ENCODE results near the gene MOGAT3. TPM values are rescaled to one million over a fixed set of nuclear protein-coding genes. Genes with fewer than 3 reads are reported as not detected.

The MOGAT3 gene
- total RNA-seq, 1 experiment from 2014 or later: 0.15 TPM

DNA sequence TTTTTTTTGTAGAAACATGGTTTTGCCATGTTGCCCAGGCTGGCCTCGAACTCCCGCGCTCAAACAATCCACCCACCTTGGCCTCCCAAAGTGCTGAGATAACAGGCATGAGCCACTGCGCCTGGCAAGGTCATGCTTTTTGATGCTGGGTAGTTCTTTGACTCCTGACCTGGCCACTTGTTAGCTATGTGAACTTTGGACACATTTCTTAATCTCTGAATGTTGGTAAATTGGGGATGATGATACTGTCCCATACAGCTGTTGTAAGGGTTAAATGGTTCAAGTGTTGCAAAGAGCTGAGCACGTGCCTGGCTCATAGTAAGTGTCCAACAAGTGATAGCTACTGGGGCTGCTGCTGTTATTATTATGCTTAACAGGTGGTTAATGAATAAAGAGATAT, 19.5 kb upstream of the MOGAT3 start:
- H2BK15ac ChIP-seq (ENCODE audit: low read depth, low read length): no peak overlapping the region
- no peaks in the 10 kb centered on the region for H3K9me3 ChIP-seq (ENCODE audit: control insufficient read depth, low read depth, low read length)
- H3K9ac ChIP-seq (ENCODE audit: extremely low read depth, insufficient read length, low read length): no peak overlapping the region
- H3K4me2 ChIP-seq (ENCODE audit: insufficient read depth, insufficient read length, low read length): no peak overlapping the region
- H3K4ac ChIP-seq (ENCODE audit: low read depth, low read length): no peak overlapping the region
- H3K23ac ChIP-seq (ENCODE audit: insufficient read length, low read depth, low read length): no peak overlapping the region
- no peak overlapping the region for H2BK20ac ChIP-seq (ENCODE audit: low read depth, low read length, poor library complexity, severe bottlenecking)
- no peak overlapping the region for H2AFZ ChIP-seq (ENCODE audit: low read length)
- no peak overlapping the region for H3K56ac ChIP-seq (ENCODE audit: insufficient read length, low read depth, low read length)
- H3K18ac ChIP-seq (ENCODE audit: insufficient read length, low read depth, low read length): no peak overlapping the region
- H2BK12ac ChIP-seq (ENCODE audit: insufficient read length, low read depth, low read length): no peak overlapping the region
- no peaks in the 10 kb centered on the region for H3K79me1 ChIP-seq (ENCODE audit: insufficient read depth, low read depth, low read length, poor library complexity, severe bottlenecking)
- no peaks in the 10 kb centered on the region for H3K9me3 Mint-ChIP-seq
- H3K23me2 ChIP-seq (ENCODE audit: insufficient read length, low read depth, low read length, poor library complexity, severe bottlenecking): peaks cover 7% of the 10 kb centered on the region
- no peak overlapping the region for H3K14ac ChIP-seq (ENCODE audit: insufficient read depth, low read length)
- DNase-seq: no peak
- H3K27ac ChIP-seq (ENCODE audit: insufficient read length, low read depth, low read length): no peak overlapping the region
- no peak overlapping the region for H2BK5ac ChIP-seq (ENCODE audit: insufficient read length, low read length)
- H3K27ac Mint-ChIP-seq: no peak overlapping the region
- no peaks in the 10 kb centered on the region for H3K79me2 ChIP-seq (ENCODE audit: insufficient read depth, low read length)
- WGBS (ENCODE audit: extremely low coverage, insufficient read length, low lambda C conversion rate): no CpG with 5 or more reads among the region's 5 CpGs
- no peaks in the 10 kb centered on the region; the same call in 1 of the 2 replicates for H3K27me3 Mint-ChIP-seq (ENCODE audit: low read depth)
- no peak overlapping the region for H4K8ac ChIP-seq (replicated peaks; ENCODE audit: insufficient read length, low read depth, low read length)
- H3K27me3 ChIP-seq (ENCODE audit: insufficient read depth, low read length): no peaks in the 10 kb centered on the region
- no peak overlapping the region for H4K91ac ChIP-seq (ENCODE audit: insufficient read length, low read depth, low read length)
- H2AK5ac ChIP-seq (ENCODE audit: insufficient read length, low read length): no peak overlapping the region
- peaks cover 19 to 23% of the 10 kb centered on the region in 2 experiments for H3K4me1 Mint-ChIP-seq
- no peak overlapping the region for H3K4me3 Mint-ChIP-seq
- no peak overlapping the region for H4K5ac ChIP-seq (ENCODE audit: insufficient read length, low read depth, low read length)
- H3T11ph ChIP-seq (ENCODE audit: low read length): no peak overlapping the region
- H3K4me1 ChIP-seq (ENCODE audit: insufficient read depth, low read length): peaks cover 3% of the 10 kb centered on the region; the same call in 1 of the 2 replicates
- H3K36me3 Mint-ChIP-seq (ENCODE audit: insufficient read depth in 1 of 3, low read depth in 3 of 3): peaks cover 22 to 41% (median 32%) of the 10 kb centered on the region in 3 experiments
- TF ChIP-seq, protein P1, sequence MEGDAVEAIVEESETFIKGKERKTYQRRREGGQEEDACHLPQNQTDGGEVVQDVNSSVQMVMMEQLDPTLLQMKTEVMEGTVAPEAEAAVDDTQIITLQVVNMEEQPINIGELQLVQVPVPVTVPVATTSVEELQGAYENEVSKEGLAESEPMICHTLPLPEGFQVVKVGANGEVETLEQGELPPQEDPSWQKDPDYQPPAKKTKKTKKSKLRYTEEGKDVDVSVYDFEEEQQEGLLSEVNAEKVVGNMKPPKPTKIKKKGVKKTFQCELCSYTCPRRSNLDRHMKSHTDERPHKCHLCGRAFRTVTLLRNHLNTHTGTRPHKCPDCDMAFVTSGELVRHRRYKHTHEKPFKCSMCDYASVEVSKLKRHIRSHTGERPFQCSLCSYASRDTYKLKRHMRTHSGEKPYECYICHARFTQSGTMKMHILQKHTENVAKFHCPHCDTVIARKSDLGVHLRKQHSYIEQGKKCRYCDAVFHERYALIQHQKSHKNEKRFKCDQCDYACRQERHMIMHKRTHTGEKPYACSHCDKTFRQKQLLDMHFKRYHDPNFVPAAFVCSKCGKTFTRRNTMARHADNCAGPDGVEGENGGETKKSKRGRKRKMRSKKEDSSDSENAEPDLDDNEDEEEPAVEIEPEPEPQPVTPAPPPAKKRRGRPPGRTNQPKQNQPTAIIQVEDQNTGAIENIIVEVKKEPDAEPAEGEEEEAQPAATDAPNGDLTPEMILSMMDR (conservative IDR thresholded peaks at IDR 0.05): no peak
- H2BK120ac ChIP-seq (ENCODE audit: low read depth, low read length, poor library complexity, severe bottlenecking): no peak overlapping the region
- H4K20me1 ChIP-seq (ENCODE audit: control insufficient read depth, insufficient read depth, insufficient read length): no peaks in the 10 kb centered on the region
